Fibroblast of the conjunctiva (primary cell): ENCODE results near the gene DHX58.

Experiments
- DNase-seq: peaks from one replicate; pipeline ENCODE4 v3.0.0-alpha.2; 2010; ENCODE audit warnings: low read depth

DHX58 gene

DNA sequence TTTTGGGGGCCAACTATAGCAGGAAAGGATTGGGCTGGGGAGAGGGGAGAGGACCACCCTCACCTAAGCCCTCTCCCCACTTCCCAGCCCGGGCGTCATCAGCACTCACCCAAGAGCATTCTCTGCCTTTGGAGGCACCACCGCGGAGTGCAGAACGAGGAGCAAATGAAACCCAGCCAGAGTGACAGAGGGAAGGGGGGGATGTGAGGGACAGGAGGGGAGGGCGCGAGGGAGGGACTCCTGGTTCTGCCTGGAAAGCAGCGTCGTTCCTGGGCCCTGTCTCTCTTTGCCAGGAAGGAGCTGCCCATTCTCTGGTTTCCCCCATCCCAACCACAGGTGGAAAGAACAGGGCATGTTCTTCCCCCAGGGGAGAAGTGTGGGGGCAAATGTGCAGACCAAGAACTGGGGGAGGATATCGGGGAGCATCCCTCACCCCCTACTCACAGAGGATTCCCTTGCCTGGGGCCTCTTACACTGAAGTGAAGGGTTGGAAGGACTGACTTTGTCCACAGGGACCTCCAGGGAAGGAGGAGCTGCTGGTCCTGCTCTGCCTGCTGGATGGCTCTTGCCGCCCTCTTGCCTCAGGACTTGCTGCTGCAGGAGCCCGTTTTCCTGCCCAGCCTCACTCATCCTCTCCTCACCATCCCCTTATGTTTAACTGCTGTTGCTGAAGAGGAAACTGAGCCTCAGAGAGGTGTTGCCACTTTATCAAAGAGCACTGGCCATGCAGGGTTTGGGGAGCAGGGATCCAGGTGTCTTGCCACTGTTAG lies 58.6 kb downstream of the DHX58 start:
- no peak for DNase-seq

DNA sequence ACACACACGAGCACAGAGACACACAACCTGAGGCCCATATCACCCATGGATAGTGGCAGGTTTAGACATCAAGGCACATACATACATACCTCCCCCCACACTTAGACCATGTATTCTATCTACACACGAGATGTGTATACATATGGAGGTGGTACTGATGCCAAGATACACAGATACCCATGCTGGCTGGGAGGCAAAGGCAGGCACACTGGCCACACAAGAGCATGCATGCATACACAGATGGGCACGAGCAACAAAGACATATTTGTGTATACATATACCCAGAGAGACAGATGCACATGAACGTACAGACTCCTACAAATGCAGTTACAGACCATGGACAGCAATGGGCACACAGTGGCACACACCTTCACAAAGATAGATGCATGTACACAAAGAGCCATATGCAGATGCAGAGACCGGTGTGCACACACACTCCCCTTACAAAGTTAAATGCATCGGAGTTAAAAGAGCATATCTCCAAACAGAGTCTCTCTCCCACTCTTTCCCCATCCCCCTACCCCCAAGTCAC lies 60.1 kb downstream of the DHX58 start:
- no peak for DNase-seq

DNA sequence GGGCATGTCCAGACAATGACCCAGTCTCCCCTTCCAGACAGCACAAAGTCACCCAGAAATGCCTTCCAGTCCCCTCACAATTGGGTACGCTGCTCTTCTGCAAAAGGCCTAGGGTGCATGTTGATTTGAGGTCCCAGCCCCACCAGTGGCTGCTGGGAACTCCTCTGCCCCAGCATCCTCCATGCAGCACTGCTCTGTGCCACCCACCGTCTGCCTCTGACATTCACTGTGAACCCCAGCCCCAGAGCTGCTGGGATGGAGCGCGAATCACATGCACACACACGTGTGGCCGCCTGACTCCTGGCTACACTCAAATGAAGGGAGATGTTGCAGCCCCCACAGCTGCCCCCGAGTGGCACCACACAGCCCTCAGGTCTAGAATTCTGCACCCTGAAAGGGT lies 60.9 kb downstream of the DHX58 start:
- no peak for DNase-seq
